NCI-H524 treated with DMSO at 0.1 percent for 48 hours (cell line): ENCODE measurements around the gene RAB22A.

Experiments used
- DNase-seq: peaks from one replicate; lab custom pipeline; 2025; lab: John Stamatoyannopoulos, UW

RAB22A gene

DNA sequence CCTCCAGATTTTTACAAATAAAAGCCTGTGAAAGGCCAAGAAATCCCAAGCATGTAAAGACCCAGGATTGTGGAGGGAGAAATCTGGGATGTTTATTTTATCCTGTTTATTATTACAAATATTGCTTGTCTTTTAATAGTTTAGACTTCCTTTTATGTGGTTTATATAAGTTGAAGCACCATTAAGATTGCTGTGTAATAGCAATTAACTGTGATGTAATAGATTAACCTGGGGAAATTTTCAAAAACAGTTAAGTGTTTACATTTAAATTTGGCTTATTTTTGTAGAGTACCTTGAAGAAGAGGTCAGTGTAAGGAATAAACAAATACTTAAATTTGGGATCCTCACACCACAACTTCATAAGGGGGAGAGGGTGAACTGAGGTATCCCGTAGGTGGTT lies 106.5 kb downstream of the RAB22A start:
- DNase-seq = no peak

GRCh38 chr20:58416835-58417234 lies 107.3 kb downstream of the RAB22A start:
- DNase-seq = no peak
